Hematopoietic multipotent progenitor cell treated with erythropoietin and hydrocortisone succinate and interleukin-3 and kit ligand, for 6 days (in vitro differentiated cells): ENCODE measurements around the gene MRPL11.
A peak's percentile ranks its signal among the peaks of the same experiment; 100 is the strongest.

Experiments used
- DNase-seq: peaks from one replicate; pipeline ENCODE4 v3.0.0-alpha.2; 2015

Gene MRPL11

DNA sequence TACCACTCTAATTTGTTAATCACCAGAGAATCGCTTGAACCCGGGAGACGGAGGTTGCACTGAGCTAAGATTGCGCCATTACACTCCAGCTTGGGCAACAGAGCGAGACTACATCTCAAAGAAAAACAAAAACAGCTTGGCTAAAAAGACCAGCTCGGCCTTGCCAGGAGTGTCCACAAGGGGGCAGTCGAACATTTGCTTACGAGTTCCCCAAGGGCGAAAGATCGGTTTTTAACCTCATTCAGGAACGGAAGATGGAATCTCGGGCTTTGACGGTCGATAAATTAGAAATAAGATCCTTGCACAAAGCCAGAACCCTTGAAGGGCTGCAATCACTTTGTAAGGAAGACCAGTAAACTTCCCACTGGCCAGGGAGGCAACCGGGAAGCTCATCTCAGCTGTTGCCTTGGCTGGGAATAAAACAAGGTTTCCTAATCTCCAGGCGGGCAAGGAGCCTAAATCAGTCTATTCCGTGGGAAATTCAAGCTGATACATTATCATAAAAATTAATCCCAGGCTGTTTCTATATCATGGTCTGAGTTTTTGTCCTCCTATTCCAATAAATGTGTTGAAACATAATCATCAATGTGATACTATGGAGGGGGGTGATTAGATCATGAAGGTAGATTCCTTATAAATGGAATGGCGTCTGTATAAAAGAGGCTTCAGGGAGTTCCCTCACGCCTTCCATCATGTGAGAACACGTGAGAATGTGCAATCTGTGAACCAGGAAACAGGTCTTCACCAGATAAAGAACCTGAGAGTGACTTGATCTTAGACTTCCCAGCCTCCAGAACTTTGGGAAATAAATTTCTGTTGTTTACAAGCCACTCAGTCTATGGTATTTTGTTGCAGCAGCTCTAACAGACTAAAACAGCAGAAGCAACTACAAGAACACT is 52.2 kb downstream of the MRPL11 start:
- DNase-seq = peak; percentile 91
